C4-2B (cell line): ENCODE measurements around the gene SLC16A5.

ENCODE experiments used
- H3K27ac ChIP-seq: fragments of 450-650 bp; 2 replicates; pipeline ENCODE4 v1.5.1; 2017
- CTCF ChIP-seq: fragments of 450-650 bp; conservative IDR thresholded peaks from 2 replicates; pipeline ENCODE4 v1.5.1; 2017; ENCODE audit warnings: mild to moderate bottlenecking
- ZFX ChIP-seq: fragments of 450-650 bp; IDR thresholded peaks from 2 replicates; pipeline ENCODE4 v1.6.1; 2017

Gene SLC16A5

GRCh38 chr17:75152922-75153779 is 65.4 kb downstream of the SLC16A5 start:
- peak overlapping the region; percentile 88 for H3K27ac ChIP-seq
- TF ChIP-seq ZFX (no peak), CTCF (no peak)

GRCh38 chr17:75153780-75154194 is 66.0 kb downstream of the SLC16A5 start:
- TF ChIP-seq CTCF (no peak), ZFX (no peak)
- peak overlapping the region; percentile 88 for H3K27ac ChIP-seq

- peak within 1 kb of the TSS; percentile 88 for H3K27ac ChIP-seq
- no peak for TF ChIP-seq CTCF
- peak; percentile 56; the same call in 1 of the 2 replicates for TF ChIP-seq ZFX
Observed at GRCh38 chr17:75154195-75155106, 66.7 kb downstream of the SLC16A5 start, which contains the start of gene JPT1. Gene JPT1 (minus strand): TSS chr17:75154512. CDS start chr17:75154397, 115 bp downstream.

GRCh38 chr17:75155191-75155601 is 67.4 kb downstream of the SLC16A5 start:
- H3K27ac ChIP-seq, result peak overlapping the region; percentile 88; the same call in 1 of the 2 replicates
- TF ChIP-seq ZFX, result no peak
- no peak for TF ChIP-seq CTCF
